Endothelial cell of umbilical vein (primary cell): ENCODE results near the gene PILRB. TPM values are rescaled to one million over a fixed set of nuclear protein-coding genes. Genes with fewer than 3 reads are reported as not detected.

Experiments used
- BruUV-seq: library from RNA; stranded (reverse); fragments of 400-500 nt; replicated peaks from 2 replicates; lab custom pipeline; 2021; lab: Mats Ljungman, UMichigan
- CTCF ChIA-PET: fragments of 300-600, 350-600 bp; sonication (Branson Sonifier 250); formaldehyde crosslinking; loops from one replicate; lab custom pipeline; 2021; ENCODE audit warnings: antibody characterized with exemption, inconsistent platforms; lab: Charles Lee
- POLR2A ChIA-PET: fragments of 300-600, 350-600 bp; sonication (Branson Sonifier 250); formaldehyde crosslinking; loops from one replicate; lab custom pipeline; 2021; ENCODE audit warnings: antibody characterized with exemption, inconsistent platforms; lab: Charles Lee
- DNase-seq: peaks from one replicate; pipeline ENCODE4 v3.0.0-alpha.2; 2011; ENCODE audit warnings: low read depth, low spot score
- FAIRE-seq: peaks from 2 replicates; lab custom pipeline; 2011; peaks lifted over from hg19 to GRCh38; lab: Jason Lieb, UNC
- H2AFZ ChIP-seq: 2 replicates; pipeline ENCODE4 v1.6.0; 2012; ENCODE audit warnings: low read depth, low read length, control low read depth, inconsistent platforms
- H3K27ac ChIP-seq: 2 replicates; pipeline ENCODE4 v1.5.1; 2011; ENCODE audit warnings: low read depth, mild to moderate bottlenecking, control low read depth, low read length, moderate library complexity; ENCODE audit not compliant: insufficient read depth
- H3K27me3 ChIP-seq, 2 experiments: 2 replicates each; pipeline versions ENCODE4 v1.6.0 to v1.6.1; 2011; ENCODE audit warnings: low read length in 2 of 2, mixed read lengths in 1 of 2; ENCODE audit not compliant: control insufficient read depth in 2 of 2, insufficient read depth in 2 of 2
- H3K36me3 ChIP-seq, 2 experiments: 2 replicates in 1 of 2; 3 replicates in 1 of 2; pipeline ENCODE4 v1.5.1; 2011; ENCODE audit warnings: low read length in 2 of 2, mild to moderate bottlenecking in 1 of 2, moderate library complexity in 1 of 2; ENCODE audit not compliant: control insufficient read depth in 2 of 2, insufficient read depth in 2 of 2; ENCODE audit errors: extremely low read depth in 1 of 2
- H3K4me1 ChIP-seq: 3 replicates; pipeline ENCODE4 v1.5.1; 2011; ENCODE audit warnings: mild to moderate bottlenecking, low read length; ENCODE audit not compliant: control insufficient read depth, insufficient read depth; ENCODE audit errors: extremely low read depth
- H3K4me2 ChIP-seq: 2 replicates; pipeline ENCODE4 v1.6.1; 2011; ENCODE audit warnings: low read length, control low read depth, mixed read lengths; ENCODE audit not compliant: insufficient read depth
- H3K4me3 ChIP-seq, 3 experiments: fragments of 200-600 bp in 1 of 3; sonication (generic), shearing (Covaris generic) in 1 of 3; replicated peaks in 1 of 3; 2 replicates each; pipeline ENCODE4 v1.5.1; 2011 to 2016; ENCODE audit warnings: control low read depth in 3 of 3, low read length in 3 of 3, mild to moderate bottlenecking in 2 of 3, inconsistent platforms in 1 of 3, low read depth in 1 of 3, moderate library complexity in 1 of 3; ENCODE audit not compliant: insufficient read depth in 1 of 3
- H3K79me2 ChIP-seq: 2 replicates; pipeline ENCODE4 v1.6.0; 2012; ENCODE audit warnings: low read length, inconsistent platforms; ENCODE audit not compliant: control insufficient read depth, insufficient read depth
- H3K9ac ChIP-seq: replicated peaks from 2 replicates; pipeline ENCODE3; 2011; ENCODE audit warnings: low read length, control low read depth; ENCODE audit not compliant: insufficient read depth; ENCODE audit errors: extremely low read depth
- H3K9me1 ChIP-seq: replicated peaks from 3 replicates; pipeline ENCODE4 v1.6.0; 2011; ENCODE audit warnings: mild to moderate bottlenecking, low read length; ENCODE audit not compliant: control insufficient read depth, insufficient read depth; ENCODE audit errors: extremely low read depth
- H3K9me3 ChIP-seq: replicated peaks from 2 replicates; pipeline ENCODE4 v1.5.1; 2012; ENCODE audit warnings: low read length, inconsistent platforms; ENCODE audit not compliant: control insufficient read depth, insufficient read depth
- H4K20me1 ChIP-seq: replicated peaks from 2 replicates; pipeline ENCODE3; 2011; ENCODE audit warnings: mild to moderate bottlenecking, low read length; ENCODE audit not compliant: control insufficient read depth, insufficient read depth; ENCODE audit errors: extremely low read depth
- CTCF ChIP-seq, 2 donors: IDR thresholded peaks; 1 replicate in 1 of 2; 2 replicates in 1 of 2; pipeline ENCODE4 v1.5.1; 2011; ENCODE audit warnings: low read length in 2 of 2, mild to moderate bottlenecking in 2 of 2, moderate library complexity in 2 of 2, control low read depth in 1 of 2, inconsistent platforms in 1 of 2, low read depth in 1 of 2; ENCODE audit not compliant: insufficient read depth in 1 of 2; ENCODE audit errors: extremely low read depth in 1 of 2
- EZH2 ChIP-seq: IDR thresholded peaks from 2 replicates; pipeline ENCODE4 v1.6.1; 2012; ENCODE audit warnings: borderline replicate concordance, low read depth, mild to moderate bottlenecking, moderate library complexity, low read length, inconsistent platforms; ENCODE audit not compliant: severe bottlenecking
- FOS ChIP-seq: IDR thresholded peaks from 2 replicates; pipeline ENCODE4 v1.6.1; 2011; ENCODE audit warnings: mild to moderate bottlenecking, low read length, moderate library complexity, borderline replicate concordance; ENCODE audit not compliant: insufficient read depth
- GATA2 ChIP-seq: IDR thresholded peaks from 2 replicates; pipeline ENCODE4 v1.7.0; 2011; ENCODE audit warnings: low read depth, mild to moderate bottlenecking, moderate library complexity, mixed read lengths, low read length; ENCODE audit not compliant: insufficient read length, insufficient read depth
- JUN ChIP-seq: IDR thresholded peaks from 2 replicates; pipeline ENCODE4 v1.6.1; 2011; ENCODE audit warnings: borderline replicate concordance, low read depth; ENCODE audit not compliant: insufficient read length, insufficient read depth
- MAX ChIP-seq: IDR thresholded peaks from 2 replicates; pipeline ENCODE4 v1.6.1; 2011; ENCODE audit not compliant: insufficient read depth, insufficient read length
- MYC ChIP-seq: IDR thresholded peaks from one replicate; pipeline ENCODE4 v1.6.1; 2011; ENCODE audit warnings: mild to moderate bottlenecking, low read depth, low read length
- POLR2A ChIP-seq: IDR thresholded peaks from 2 replicates; pipeline ENCODE4 v1.6.1; 2012; ENCODE audit warnings: low read depth, mild to moderate bottlenecking, control low read depth, low read length
- POLR2AphosphoS5 ChIP-seq: IDR thresholded peaks from 2 replicates; pipeline ENCODE4 v1.6.1; 2012; ENCODE audit warnings: low read depth, mild to moderate bottlenecking, control low read depth, low read length, moderate library complexity; ENCODE audit not compliant: insufficient read depth
- dilution Hi-C: fragments of 300-500 bp; cut with MboI; formaldehyde crosslinking; loops from one replicate; pipeline ENCODE4 v1.15.0; 2019; ENCODE audit warnings: low sequenced_read_pairs; ENCODE audit not compliant: extremely low pct_ligation_motif_present
- intact Hi-C: fragments of 100-400 bp; cut with micrococcal nuclease; formaldehyde crosslinking; loops from one replicate; pipeline ENCODE4 v1.10.0; 2022
- polyA plus RNA-seq, 4 experiments: library from polyadenylated mRNA; depleted of rRNA in 3 of 4; stranded (reverse) in 3 of 4; unstranded in 1 of 4; fragments of >200 nt; gene quantifications; 2 replicates each; pipeline versions ENCODE4 v1.2.1 to v1.2.3, GENCODE V29; 2011 to 2012; ENCODE audit warnings: missing spikeins in 1 of 4
- total RNA-seq: library from RNA; stranded (reverse); gene quantifications from 2 replicates; pipeline ENCODE4 v1.2.3, GENCODE V29; 2021

The PILRB gene
- total and polyA plus RNA-seq, 2 donors (not counting 3 experiments of a cell fraction or from before 2014, with no cell fraction given) = 42.5 to 45.2 TPM

DNA sequence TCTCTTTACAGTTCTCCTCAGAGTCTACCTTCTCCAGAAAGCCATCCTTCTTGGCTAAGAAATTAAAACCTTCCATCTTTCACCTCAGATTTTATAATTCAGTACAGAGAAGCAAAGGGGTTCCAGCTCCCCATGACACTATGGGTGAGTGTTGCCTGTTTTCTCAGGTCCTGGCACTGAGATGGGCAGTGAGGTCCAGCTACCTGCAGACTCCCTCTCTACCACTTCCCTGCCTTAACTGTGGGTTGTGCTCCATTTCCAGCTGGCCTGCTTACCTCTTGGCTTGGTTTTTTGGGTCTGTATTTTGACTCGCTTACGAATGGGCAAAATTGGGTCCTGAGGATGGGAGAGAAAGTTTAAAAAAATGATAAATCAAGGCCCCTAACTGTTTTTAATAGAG is 44.3 kb downstream of the PILRB start:
- H3K27ac ChIP-seq = no peak overlapping the region
- intact Hi-C loops (no loop called here), dilution Hi-C loops (no loop called here)
- no peaks in the 10 kb centered on the region for H3K9me3 ChIP-seq
- no peak overlapping the region for H2AFZ ChIP-seq
- no peak overlapping the region for H3K9ac ChIP-seq
- no peaks in the 10 kb centered on the region for H3K9me1 ChIP-seq
- no peaks in the 10 kb centered on the region for H3K79me2 ChIP-seq
- no peak overlapping the region for H3K4me3 ChIP-seq
- no peaks in the 10 kb centered on the region for H3K36me3 ChIP-seq
- DNase-seq (no peak), FAIRE-seq (no peak)
- peaks cover 7 to 17% of the 10 kb centered on the region in 2 experiments for H3K27me3 ChIP-seq
- no peaks in the 10 kb centered on the region for H4K20me1 ChIP-seq
- TF ChIP-seq GATA2 (no peak), MAX (no peak), FOS (no peak)
- ChIA-PET POLR2A (interaction anchor here (1.4 kb wide), 1 partner anchor 27 kb away, joined by 3 read pairs; the partner anchor contains the start of genes MEPCE and ZCWPW1), CTCF (no interaction called here)
- no peak overlapping the region for H3K4me2 ChIP-seq
- no peaks in the 10 kb centered on the region for H3K4me1 ChIP-seq
- no TSS peak for BruUV-seq

GRCh38 chr7:100406767-100407166 is 48.9 kb downstream of the PILRB start:
- CTCF ChIA-PET = interaction anchor here (1.2 to 2.5 kb wide), 16 partner anchors 9 to 278 kb away, joined by 3 to 22 read pairs (median 10); partner anchors contain the start of gene FBXO24
- FAIRE-seq (no peak), DNase-seq (no peak)
- Histone ChIP-seq H3K27ac (no peak overlapping the region), H3K9me3 (no peaks in the 10 kb centered on the region), H2AFZ (no peak overlapping the region), H3K9ac (no peak overlapping the region), H3K79me2 (no peaks in the 10 kb centered on the region), H3K27me3 (peaks cover 19 to 40% of the 10 kb centered on the region in 2 experiments), H4K20me1 (no peaks in the 10 kb centered on the region), H3K9me1 (no peaks in the 10 kb centered on the region), H3K36me3 (no peaks in the 10 kb centered on the region), H3K4me3 (no peak overlapping the region), H3K4me1 (no peaks in the 10 kb centered on the region), H3K4me2 (no peak overlapping the region)
- POLR2A ChIA-PET = interaction anchor here (0.5 to 1.3 kb wide), 2 partner anchors 22 to 28 kb away, joined by 4 to 5 read pairs; partner anchors contain the start of gene ZCWPW1
- TF ChIP-seq POLR2A (no peak), FOS (no peak), MAX (no peak), CTCF (IDR thresholded peaks at IDR 0.05; ENCODE audit: extremely low read depth in 1 of 2, insufficient read depth in 1 of 2, low read depth in 1 of 2, low read length in 2 of 2) (no peak), EZH2 (no peak), JUN (no peak), GATA2 (no peak), POLR2AphosphoS5 (no peak), MYC (no peak)
- intact Hi-C loops = loop anchor here (5.0 kb wide), 1 partner anchor 49 kb away; the partner anchor contains the start of gene PILRB
- BruUV-seq = no TSS peak
- dilution Hi-C loops = no loop called here
